SW480 (cell line): ENCODE results near the gene RAB41.
"Not testable (repeated sequence)": the region's sequence is repeated elsewhere in the genome, so short reads cannot be mapped to it uniquely, and the experiment has no call there.

Experiments used
- DNase-seq: peaks from one replicate; pipeline ENCODE4 v3.0.0-alpha.2; 2016; ENCODE audit warnings: low spot score

Gene RAB41

DNA sequence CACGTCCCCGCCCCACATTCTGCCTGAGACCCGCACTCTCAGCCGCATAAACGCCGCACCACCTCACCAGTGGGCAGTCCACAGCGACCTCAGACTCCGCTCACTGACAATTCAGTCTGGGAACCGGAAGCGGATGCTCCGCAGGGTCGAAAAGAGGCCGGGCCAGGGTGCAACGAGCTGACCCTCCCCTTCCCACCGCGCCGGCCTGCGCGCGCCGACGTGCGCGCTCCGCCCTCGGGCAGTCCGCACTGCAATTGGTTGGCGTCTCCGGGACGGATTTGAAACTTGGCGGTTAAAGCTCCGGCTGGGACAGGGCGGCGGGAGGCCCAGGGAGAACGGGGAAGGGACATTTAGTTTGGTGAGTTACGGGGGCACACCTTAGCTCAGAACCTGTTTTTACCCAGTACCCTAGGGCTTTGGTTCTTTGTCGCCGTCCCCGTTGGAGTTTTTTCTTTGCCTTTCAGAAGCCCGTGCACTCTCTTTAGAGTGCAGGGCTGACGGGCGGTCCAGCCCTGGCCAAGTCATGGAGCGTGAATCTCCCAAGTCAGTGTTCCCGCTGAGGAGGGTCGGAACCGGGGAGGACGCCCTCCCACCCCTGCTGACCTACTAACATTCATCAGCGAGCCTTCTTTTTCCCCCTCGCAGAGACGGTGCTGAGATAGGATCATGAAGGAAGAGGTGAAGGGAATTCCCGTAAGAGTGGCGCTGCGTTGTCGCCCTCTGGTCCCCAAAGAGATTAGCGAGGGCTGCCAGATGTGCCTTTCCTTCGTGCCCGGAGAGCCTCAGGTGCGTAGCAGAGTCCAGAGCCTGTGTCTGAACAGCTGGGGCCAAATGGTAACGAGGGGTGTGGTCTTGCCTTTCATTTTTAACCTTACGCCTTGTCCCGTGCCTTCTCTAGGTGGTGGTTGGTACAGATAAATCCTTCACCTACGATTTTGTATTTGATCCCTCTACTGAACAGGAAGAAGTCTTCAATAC lies 8.1 kb downstream of the RAB41 start, which contains the start of the genes KIF4A and PDZD11:
TSS of gene KIF4A (plus strand) at position 312 of the 978 bp plus-strand sequence. CDS start at position 667, 355 bp downstream.
TSS of gene PDZD11 (minus strand) at position 135 of the 978 bp plus-strand sequence. CDS start 586 bp downstream, outside the sequence.
- DNase-seq, result peak; percentile 81

DNA sequence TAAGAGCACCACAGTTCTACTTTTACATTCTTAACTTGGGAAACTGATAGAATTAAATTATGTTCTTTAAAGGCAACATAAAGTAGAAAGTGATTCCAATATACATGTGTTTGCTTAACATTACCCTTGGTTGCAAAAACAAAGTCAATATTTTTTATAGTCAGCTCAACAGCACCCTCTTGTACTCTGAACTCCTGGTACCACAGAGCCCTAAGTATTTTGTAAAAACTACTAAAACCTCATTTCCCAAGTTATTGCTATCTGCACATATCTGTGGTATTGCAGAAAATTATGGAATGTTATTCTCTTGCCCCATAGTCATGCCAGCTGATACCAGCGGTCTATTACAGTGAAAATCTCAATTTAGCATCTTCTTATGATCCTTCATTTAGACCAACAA lies 10.8 kb downstream of the RAB41 start:
- DNase-seq, result no peak

DNA sequence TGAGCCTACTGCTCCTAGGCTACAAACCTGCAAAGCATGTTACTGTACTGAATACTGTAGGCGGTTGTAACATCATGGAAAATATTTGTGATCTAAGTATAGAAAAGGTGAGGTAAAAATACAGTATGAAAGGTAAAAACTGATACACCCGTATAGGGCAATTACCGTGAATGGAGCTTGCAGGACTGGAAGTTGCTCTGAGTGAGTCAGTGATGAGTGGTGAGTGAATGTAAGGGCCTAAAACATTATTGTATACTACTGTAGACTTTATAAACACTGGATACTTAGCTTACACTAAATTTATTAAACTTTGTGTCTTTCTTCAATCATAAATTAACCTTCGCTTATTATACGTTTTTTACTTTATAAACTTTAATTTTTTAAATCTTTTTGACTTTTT lies 11.6 kb downstream of the RAB41 start:
- DNase-seq, result no peak

DNA sequence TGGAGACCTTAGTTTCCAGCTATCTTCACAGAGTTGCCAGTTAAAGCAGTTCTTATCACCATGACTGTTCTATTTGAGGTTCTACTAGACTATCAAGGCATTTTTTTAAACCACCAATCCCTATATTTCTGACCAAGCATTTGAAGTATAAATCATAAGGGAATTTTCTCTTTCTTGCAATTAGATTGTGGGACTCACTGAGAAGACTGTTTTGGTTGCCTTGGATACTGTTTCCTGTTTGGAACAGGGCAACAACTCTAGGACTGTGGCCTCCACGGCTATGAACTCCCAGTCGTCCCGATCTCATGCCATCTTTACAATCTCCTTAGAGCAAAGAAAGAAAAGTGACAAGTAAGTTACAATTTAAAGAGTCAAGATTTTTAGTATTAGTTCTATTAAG lies 19.7 kb downstream of the RAB41 start:
- DNase-seq, result no peak

DNA sequence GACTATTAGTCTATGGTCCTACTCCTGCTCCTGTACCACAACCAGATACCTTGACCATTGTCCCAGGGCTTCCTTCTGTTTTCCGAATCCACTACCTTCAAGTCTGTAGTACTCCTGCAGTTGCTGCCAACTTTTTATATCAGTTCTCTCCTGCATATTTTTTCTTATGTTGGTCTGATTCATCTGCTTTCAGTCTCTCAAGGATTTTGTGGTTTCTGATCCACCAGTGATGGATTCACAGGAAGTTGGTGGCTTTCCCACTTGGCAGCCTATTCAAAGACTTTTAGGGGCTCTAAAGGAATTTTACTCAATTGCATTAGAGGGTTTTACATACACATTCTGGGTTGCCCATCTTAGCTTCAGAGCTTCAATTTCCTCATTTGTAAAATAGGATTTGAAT lies 31.5 kb downstream of the RAB41 start:
- no peak for DNase-seq

DNA sequence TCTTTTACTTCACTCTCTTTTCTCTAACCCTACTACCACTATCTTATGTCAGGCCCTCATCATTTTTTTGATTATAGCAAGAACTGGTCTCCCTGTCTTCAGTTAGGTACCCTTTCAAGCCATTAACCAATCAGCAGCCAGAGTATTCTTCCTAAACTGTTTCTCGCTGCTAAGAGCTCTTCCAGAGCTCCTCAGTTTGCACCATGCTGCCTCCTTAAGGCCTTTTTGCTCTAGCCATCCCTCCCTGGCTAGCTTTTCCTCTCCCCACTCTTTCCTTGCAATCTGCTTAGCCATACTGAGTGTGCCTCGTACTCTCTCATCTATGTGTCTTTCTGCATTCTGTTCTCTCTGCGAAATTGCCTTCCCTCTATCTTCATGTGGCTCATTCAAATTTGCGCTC lies 40.8 kb downstream of the RAB41 start:
- no peak for DNase-seq

DNA sequence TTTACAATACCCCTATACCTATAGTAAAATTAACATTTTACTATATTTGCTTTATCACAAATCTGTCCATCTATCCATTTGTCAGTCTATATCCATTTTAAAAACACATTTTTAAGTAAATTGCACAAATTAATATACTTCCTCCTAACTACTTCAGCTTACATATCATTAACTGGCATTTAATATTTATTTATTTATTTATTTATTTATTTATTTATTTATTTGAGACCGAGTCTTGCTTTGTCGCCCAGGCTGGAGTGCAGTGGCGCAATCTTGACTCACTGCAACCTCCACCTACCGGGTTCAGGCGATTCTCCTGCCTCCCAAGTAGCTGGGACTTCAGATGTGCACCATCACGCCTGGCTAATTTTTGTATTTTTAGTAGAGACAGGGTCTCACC lies 41.7 kb downstream of the RAB41 start:
- DNase-seq, result not testable (repeated sequence)

DNA sequence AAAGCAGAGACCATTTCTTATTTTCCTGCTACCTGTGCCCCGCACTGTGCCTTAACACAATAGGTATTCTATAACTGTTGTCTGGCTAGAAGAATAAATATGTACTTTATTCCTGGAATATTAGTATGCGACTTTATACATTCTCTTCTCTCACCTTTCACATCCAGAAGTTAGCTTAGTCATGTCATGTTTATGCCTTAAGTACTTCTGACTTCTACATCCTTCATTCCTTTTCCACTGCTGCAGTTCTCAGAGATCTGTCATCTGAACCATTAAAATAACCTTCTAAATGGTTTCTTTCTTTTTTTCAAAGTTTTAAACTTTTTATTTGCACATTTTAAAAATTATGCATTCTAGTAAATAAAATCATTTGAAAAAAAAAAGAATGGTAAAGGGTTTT lies 42.4 kb downstream of the RAB41 start:
- DNase-seq, result no peak

DNA sequence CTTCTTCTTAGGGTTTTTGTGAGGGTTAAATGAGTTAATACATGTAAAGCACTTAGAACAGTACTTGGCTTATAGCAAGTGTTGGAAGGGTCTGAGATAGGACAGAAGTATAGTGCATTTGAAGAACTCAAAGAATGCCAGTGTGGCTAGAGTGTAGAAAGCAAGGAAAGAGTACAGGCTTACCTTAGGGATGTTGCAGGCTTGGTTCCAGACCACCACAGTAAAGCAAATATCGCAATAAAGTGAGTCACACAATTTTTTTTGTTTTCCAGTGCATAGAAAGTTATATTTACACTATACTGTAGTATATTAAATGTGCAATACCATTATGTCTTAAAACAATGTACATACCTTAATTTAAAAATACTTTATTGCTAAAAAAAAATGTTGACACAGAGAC lies 49.2 kb downstream of the RAB41 start:
- no peak for DNase-seq

DNA sequence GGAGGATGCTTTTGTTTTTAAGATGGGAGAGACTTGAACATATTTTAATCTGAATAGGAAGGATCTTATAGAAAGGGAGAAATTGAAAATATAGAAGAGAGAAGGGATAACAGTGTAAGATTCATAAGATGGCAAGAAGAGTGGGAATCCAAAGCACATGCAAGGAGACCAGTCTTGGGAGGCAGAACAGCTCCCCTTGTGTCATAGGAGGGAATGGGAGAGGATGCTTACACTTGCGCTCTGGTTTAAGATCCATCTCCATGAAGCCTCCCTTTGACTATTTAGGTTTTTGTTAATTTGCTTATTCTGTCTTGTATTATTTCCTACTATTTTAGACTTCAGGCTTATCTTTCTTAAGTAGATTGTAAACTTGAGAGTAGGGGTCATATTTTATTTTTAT lies 50.6 kb downstream of the RAB41 start:
- no peak for DNase-seq
